GM12801 (cell line): ENCODE measurements around the gene COL4A5.

Experiments used
- CTCF ChIP-seq: IDR thresholded peaks from one replicate; pipeline ENCODE4 v1.5.1; 2011; ENCODE audit warnings: control low read depth; ENCODE audit not compliant: insufficient read length; ENCODE audit errors: extremely low read depth

Gene COL4A5

GRCh38 chrX:108468486-108468885 lies 28.8 kb downstream of the COL4A5 start:
- no peak for TF ChIP-seq CTCF

GRCh38 chrX:108473979-108474378 lies 34.3 kb downstream of the COL4A5 start:
- no peak for TF ChIP-seq CTCF

- TF ChIP-seq CTCF = no peak
Measured at GRCh38 chrX:108484251-108484650, 44.6 kb downstream of the COL4A5 start.

GRCh38 chrX:108485960-108486359 lies 46.3 kb downstream of the COL4A5 start:
- TF ChIP-seq CTCF = no peak

- TF ChIP-seq CTCF = no peak
Measured at GRCh38 chrX:108494406-108495090, 54.9 kb downstream of the COL4A5 start.

GRCh38 chrX:108511721-108512120 lies 72.1 kb downstream of the COL4A5 start:
- TF ChIP-seq CTCF = no peak

GRCh38 chrX:108516184-108516583 lies 76.5 kb downstream of the COL4A5 start:
- TF ChIP-seq CTCF = no peak

GRCh38 chrX:108527724-108528123 lies 88.1 kb downstream of the COL4A5 start:
- TF ChIP-seq CTCF = no peak
